AG08396 (cell line): ENCODE results near the gene GPR63.

ENCODE experiments used
- DNase-seq: peaks from one replicate; pipeline ENCODE4 v3.0.0; 2012; ENCODE audit warnings: low spot score, mixed read lengths

The GPR63 gene

DNA sequence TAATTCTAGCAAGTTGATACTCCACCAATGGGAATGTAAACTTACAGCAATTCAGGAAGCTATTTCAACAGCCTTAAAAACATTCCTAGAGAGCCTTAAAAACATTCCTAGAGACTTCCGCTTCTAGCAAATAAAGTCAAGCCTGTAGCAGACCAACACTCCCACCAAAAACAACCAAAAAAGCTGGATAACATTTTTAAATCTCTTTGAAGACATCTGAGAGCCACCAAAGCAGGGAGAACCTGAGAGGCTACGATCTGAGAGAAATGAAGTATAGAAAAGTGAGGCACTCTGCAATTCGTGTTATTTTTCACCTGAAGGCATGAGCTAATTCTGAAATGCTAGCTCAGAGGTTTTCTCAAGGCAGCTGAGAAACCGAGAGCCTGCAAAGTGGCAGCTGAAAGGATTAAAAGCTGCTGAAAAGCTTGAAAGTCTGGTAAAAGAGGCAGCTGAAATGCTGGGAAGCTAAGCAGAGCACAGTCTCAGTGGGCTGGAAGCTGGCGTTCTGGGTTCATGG, 20.9 kb downstream of the GPR63 start:
- no peak for DNase-seq

DNA sequence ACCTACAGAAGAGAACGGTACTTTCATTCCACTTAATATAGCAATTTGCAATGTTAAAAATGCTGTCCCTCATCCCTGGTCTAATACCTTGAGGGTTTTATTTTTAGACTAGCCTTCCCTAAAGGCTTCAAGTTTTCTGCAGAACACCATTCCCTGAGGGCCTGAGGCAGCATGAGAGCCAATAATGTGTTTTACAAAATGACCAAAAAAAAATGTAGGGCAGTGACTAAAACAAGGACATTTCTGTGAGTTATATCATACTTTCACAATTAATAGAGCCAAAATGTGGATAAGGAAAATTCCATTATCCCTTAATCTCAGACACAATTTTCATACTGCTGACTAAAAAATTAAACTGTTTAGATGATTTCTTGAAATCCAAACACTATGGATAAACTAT, 22.7 kb downstream of the GPR63 start:
- DNase-seq, result no peak

DNA sequence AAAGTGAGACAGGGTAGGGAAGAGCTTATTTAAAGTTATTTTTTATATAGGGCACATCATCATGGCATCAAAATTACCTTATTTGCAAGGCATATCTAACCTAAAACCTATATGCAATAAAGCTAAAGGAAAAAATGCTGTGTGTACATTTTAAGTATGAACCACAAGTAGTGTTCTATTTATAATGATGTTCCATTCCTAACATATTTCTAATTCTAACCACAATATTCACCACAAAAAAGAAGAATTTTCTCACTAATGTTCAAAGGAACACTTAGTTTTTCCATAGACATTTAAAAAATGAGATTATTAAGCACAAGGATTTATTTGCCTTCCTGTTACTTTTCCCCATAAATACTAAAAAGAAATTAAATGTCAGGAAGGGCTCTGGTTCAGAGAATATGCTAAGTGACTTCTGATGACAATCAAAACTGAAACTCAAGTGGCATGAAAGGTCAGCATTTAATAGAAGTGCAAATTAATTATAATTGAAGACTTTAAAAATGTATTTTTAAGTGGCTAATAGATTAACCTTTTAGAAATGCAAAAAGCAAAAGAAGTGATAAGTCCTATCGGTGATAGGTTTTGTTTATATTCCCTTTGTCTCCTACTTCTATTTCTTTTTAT, 25.1 kb downstream of the GPR63 start:
- DNase-seq, result no peak

DNA sequence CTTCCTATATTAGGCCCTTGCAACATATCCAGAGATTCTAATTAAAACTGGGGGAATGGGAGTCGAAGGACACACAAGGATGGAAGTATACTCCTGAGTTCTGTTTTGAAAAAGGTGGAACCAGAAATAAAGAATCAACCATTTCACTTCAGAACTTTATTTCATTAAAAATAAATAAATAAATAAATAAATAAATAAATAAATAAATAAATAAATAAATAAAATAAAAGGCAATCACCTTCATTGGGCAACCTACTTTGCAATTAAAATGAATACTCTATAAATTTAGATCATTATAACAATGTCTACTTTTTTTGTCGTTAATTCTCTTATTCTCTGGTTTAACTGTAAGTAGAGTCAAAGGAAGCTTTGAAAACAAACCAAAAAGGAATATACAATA, 25.6 kb downstream of the GPR63 start:
- DNase-seq, result no peak

DNA sequence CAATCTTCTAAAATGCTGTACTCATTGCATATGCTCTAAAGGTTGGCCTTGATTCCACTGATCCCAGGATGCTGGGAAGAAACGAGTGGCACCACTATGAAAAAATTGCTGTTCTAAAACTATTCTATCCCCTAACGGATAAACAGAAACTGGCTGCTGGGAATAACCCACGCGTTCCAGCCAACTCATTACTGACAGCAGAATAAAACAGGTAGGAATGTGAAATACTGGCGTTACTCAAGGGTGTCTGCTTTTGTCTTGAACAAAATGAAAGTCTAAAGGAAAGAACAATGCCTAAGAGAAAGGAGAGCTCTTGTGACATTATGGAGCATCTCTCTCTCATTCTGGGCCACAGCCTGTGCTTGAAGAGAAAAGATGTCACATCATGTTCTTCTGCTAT, 26.1 kb downstream of the GPR63 start:
- DNase-seq, result no peak

DNA sequence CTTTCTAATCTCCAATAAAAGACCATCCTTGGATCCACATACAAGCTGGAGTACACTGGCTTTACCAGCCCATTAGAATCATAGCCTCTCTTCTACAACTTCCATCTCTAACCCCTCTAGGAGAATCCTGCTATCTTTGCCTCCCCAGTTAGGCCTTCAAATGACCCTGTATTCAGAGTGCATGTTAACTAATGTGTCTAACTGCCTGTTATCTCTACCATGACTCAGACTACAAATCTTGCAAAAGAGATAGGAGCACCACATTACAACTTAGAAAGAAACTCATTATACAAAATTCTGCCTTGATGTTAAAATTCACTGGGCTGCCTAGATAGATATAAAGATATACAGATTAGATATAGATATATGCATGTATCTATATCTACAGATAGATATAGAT, 28.2 kb downstream of the GPR63 start:
- no peak for DNase-seq

DNA sequence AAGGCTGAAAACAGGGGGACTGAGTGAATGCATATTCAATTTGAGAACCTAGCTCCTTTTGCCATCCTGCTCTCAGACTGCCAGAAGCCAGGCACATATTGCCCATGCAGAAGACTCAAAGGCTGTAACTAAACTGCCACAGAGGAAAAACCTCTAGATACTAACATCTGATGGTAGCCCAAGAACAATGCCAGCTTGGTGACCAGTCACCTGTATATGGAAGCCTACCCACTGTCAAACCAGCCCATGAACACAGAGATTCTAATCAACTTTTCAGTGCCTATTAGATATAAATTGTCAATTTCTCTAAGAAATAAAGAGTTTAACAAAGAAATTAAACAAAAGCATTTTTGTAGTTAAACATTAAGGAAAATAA, 34.2 kb downstream of the GPR63 start:
- DNase-seq, result no peak

DNA sequence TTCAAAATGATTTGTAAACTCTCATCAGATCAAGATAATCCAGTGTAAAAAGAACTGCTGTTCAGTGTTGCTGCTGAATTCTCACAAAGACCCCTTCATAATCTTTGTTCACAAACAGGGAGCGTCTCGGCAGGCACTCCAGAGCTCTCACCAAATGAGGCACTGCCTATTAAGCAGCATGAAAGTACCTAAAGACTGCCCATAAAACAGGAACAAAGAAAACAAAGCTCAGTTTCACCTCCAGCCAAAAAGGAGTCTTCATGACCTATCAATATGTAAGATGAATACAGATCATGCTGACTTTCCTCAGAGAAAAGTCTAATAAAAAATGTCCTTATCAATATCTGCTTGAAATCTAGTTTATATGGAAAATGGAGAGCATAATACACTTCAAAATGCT, 41.8 kb downstream of the GPR63 start:
- DNase-seq, result no peak

DNA sequence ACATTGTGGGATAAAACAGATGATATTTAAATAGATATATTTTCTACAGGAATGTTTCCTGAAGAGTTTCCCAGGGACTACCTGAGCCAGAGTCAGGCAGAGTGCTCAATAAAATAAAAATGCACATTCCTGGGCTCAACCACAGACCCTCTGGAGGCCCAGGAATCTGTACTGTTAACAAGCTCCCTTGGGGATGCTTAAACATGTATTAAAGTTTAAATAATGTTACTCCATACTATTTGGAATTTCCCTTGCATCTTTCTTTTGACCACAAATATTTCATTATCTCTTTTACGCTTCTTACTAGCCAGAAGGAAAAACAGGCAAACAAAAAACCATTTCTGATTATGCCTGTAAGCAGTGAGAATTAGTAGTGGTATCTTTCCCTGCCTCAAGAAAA, 42.3 kb downstream of the GPR63 start:
- no peak for DNase-seq

DNA sequence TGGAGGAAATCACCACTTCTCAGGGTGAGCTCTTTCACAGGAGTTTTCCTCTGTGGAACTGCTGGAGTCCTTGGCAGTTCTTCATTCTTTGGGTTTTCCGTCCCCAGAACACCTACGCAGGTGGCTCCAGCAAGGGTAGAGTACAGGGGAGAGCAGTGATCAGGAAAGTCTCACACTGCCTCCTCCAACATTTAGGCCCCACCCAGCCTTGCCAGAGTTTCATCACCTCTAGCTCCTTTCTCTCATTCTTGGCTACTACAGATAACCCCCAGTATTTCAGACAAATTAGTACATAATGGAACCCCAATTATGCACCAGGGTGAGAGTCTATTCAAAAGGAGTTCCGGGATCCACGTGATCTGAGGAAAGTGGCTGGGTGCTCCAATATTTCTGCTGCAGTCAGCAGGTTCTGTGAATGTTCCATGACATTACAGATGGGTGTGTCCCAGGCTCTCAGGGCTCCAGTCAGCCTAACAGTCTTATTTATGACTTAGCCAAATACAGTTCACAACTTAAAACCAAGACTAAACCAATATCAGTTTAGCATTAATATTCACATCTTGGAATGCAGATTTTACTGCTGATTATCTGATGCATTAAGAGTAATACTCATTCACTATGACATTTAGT, 44.6 kb downstream of the GPR63 start:
- DNase-seq, result no peak

DNA sequence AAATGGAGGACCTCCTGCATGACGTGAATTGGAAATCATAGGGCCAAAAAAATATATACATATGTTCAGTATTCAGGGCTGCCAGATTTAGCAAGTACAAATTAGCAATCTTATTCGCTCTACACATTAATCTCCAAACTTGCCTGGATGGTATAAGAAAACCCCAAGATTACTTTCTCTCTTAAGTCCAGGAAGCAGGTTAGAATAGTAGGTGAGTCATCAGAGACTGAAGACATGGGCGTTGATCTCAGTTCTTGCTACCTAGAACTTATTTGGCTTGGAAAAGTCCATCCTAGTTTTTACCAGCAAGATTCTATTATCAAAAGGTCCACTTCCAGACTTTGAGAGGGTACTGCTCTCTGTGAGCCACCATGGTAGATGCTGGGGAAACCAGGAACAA, 47.4 kb downstream of the GPR63 start:
- no peak for DNase-seq

DNA sequence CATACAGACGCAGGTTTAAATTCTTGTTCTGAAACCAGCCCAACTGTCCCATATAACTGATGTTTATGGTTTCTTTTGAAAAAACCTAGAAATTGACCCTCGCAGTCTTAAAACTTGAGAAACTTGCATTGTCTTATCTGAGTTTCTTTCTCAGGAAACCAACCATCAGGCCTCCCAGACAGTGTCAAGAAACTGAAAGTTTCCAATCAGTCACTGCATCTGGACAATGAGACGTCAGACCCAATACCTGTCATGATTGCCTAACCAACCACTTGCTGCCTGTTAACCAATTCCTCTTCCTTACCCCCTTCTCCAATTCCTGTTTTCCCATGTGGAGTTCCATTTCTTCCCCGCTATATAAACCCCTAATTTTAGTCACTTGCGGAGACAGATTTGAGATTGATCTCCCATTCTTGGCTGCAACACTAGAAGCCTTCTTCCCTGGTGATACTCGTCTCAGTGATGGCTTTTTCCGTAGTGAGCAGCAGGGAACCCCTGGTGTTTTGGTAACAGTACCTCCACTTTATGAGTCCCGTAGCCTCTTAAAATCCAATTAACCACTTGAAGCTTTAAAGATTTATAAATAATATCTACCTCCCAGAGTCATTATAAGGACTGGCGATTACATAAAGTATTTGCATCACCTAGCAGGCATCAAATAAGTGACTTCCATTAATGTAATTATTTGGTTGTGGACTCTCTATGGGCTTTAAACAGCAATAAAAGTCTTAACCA, 49.3 kb downstream of the GPR63 start:
- no peak for DNase-seq

DNA sequence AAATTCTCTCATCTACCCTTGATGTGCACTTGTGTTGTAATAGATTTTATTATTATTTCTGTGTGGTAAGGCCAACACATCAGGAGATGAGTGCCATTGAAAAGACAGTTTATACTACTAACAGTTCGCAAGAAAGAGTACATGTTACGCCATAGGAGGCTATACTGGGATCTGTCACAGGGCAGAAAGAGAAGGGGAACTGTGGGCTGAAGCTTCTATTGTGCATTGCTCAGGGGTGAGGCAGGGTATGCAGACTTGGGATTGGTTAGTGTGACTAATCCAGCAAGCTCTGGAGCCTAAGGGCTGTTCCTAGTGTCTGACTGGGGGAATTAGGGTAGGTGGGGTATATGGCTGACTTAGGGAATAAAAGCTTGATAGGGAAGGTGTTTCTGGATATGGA, 50.9 kb downstream of the GPR63 start:
- DNase-seq, result no peak

DNA sequence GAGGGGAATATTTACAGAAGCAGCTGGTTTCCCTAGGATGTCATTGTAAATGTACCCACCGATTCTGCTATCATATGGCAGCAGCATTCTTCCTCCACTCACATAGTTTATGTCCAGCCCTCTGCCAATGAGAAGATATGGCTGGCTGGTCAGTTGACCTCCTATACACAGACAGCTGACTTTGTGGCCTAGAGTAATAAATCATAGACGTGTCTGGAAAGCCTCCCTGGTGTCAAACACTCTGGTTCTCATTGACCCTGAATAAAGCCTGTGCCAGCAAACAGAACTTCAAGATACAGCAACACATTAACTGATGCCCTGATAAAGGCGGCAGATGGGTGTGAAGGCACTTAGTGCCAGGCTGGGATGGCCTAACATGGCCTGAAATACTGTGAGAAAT, 52.6 kb downstream of the GPR63 start:
- no peak for DNase-seq

DNA sequence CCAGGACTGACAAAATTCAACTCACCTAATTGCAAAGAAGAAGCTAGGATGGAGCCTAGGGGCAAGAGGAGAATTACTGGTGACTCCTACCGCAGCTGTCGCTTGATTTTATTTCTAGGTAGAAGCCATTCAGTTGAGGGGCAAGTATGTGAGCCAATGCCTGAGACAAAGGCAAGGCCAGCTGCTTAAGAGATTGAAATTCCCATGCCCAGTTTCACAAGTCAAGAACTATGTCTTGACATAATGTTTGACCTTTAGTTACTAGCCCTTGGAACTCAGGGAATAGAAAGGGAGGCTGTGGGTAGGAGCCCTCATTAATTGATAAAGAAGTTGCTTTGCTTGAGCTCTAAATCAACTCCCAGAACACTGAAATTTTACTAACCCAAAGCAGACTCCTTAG, 54.0 kb downstream of the GPR63 start:
- DNase-seq, result no peak

DNA sequence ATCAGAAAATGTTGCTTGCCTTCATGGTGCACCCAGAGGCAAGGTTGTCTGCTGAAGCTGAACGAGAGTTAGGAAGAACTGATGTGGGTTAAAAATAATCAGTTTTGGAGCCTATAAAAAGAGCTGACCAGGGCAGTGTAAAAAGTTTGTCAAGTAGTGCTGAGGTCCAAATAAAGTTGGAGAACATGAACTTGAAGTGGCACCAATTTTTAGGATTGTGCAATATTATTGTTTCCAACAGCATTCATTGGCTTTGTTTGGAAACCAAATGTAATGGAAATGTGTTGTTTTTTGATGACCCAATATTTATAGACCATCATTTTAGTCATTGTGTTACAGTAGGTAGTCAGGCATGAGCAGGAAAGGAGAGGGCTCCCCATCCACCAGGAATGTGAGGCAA, 55.7 kb downstream of the GPR63 start:
- no peak for DNase-seq

DNA sequence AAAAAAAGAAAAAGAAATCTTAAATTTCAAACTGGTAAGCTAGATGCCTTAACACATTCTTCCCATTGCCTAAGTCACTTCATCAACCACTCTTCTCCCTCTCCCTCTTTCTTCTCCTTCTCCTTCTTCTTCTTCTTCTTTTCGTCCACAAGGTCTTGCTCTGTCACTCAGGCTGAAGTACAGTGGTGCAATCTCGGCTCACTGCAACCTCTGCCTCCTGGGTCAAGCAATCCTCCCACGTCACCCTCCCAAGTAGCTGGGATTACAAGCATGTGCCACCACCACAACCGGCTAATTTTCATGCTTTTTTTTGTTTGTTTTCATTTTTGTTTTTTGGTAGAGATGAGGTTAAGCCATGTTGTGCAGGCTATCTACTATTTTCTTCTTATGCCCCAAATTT, 60.2 kb downstream of the GPR63 start:
- DNase-seq, result no peak

DNA sequence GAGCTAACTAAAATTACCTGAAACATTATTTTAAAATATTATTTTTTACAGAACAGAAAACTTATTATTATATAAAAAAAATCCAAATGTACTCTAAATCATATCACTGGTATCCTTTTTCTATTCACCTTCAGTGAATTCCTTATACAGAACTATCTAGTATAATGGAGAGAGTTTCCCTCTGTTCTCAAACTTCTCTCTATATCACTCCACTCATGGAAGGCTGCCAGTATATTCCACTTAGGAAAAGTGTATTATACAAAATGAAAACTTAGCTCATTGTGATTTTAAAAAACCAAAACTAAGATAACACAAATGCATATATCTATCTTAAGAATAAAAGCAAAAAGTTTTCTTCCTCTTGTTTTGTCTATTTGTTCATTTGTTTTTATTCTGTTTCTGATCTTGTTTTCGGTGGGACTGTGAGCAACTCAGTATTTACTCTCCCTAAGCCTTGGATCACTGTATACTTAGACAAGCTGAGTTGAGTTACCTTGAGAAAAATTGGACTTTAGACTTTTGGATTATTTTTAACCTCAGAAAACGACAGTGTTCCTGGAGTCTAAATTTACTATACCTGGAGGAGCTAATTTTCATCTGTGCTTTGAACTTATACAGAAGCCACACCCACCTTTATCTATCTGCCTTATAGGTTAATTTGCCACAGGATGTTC, 61.4 kb downstream of the GPR63 start:
- DNase-seq, result no peak

DNA sequence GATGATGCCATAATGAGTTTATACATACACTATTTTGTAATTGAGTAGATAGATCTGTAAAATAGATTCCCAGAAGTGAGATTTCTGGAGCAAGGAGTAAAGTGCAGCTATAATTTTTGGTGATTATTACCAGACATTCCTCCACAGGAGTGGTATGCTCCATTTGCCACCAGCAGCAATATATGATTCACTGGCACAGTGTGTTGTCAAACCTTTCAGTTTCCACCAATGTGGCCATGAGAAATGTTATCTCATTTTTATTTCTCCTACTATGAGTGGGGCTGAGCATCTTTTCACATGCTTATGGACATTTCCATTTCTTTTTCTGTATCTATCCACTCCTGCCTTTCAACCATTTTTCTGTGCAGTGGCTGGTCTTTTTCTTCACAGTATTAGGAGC, 70.5 kb downstream of the GPR63 start:
- DNase-seq, result no peak

DNA sequence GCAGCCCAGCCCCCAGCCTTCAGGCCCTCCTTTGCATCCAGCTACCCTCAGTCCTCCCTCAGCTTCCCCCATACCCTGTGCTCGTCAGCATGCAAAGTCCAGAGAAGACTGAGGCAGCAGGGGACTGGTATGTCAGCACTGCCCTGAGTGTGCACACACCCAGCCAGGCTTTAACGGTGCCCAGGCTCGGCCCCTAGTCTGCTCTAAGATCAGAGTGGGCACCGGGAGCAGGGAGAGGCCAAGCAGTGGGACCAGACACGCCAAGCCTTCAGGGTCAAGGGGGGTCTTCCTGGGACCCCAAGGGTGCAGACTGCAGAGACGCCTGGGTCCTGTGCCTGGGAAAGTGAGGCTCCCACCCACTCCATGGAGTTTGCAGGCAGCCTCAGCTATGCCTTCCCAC, 74.7 kb downstream of the GPR63 start:
- DNase-seq, result no peak

DNA sequence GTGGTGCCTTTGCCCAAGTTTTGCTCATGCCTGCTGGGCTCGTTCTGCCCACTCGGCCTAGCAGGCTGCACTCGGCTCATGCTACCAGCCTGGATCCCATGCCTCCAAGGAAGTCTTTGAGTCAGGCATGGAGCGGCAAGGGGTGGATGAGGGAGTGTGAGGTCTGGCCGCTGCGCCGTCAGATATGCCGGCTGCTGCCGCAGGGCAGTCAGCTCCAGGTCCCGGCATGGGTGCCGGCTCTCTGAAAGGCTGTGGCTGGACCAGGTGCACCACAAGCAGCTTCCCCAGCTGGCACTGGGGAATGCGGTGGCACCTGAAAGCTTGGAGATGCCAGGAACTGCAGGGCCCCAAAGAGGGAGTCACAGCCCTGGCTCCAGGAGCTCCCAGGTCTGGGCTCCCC, 75.5 kb downstream of the GPR63 start:
- DNase-seq, result no peak

DNA sequence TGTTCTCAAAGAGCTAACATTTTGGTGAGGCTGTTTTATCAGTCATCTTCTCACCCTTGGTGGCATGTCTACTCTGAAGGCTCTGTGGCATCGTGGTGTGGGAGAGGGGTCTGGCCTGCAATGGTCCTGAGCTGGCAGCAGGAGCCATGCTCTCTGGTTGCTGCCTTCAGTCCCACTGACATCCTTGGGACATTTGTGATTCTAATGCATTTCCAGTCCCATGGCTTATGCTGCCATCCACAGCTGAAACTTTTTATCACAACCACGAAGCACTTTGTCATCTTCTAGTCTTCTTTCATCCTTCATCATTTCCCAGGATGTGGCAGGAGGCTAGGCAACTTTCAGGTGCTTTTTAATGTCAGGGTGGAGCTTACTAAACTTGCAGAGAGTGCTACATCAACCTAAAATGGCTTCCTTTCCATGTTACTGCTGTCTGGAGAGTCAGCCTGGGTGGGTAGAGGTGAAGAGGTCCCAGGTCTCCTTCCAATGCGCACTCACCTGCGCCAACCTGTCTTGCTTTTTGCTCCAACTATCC, 77.1 kb downstream of the GPR63 start:
- no peak for DNase-seq

DNA sequence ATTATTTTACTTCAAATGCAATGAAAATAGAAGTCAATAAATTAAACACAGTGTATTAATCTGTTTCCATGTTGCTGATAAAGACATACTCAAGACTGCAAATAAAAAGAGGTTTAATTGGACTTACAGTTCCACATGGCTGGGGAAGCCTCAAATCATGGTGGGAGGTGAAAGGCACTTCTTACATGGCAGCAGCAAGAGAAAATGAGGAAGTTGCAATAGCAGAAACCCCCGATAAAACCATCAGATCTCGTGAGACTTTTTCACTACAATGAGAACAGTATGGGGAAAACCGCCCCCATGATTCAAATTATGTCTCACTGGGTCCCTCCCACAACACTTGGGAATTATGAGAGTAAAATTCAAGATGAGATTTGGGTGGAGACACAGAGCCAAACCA, 82.2 kb downstream of the GPR63 start:
- no peak for DNase-seq
